Ureter (tissue), 1 donor: Measurements from ENCODE around the gene TBC1D14. TPM values are rescaled to one million over a fixed set of nuclear protein-coding genes. Genes with fewer than 3 reads are reported as not detected.

ENCODE experiments used
- DNase-seq: peaks from one replicate; pipeline ENCODE4 v3.0.0-alpha.2; 2020; ENCODE audit warnings: low spot score
- total RNA-seq: library from RNA; stranded (reverse); gene quantifications from one replicate; pipeline ENCODE4 v1.2.4, GENCODE V29; 2023
- donor health status: DM: yes; HTN: yes; CAD: no.

Gene TBC1D14
- total RNA-seq, 1 donor from 2014 or later, result 44.8 TPM

GRCh38 chr4:6929339-6929811 lies 19.7 kb downstream of the TBC1D14 start:
- no peak for DNase-seq

DNA sequence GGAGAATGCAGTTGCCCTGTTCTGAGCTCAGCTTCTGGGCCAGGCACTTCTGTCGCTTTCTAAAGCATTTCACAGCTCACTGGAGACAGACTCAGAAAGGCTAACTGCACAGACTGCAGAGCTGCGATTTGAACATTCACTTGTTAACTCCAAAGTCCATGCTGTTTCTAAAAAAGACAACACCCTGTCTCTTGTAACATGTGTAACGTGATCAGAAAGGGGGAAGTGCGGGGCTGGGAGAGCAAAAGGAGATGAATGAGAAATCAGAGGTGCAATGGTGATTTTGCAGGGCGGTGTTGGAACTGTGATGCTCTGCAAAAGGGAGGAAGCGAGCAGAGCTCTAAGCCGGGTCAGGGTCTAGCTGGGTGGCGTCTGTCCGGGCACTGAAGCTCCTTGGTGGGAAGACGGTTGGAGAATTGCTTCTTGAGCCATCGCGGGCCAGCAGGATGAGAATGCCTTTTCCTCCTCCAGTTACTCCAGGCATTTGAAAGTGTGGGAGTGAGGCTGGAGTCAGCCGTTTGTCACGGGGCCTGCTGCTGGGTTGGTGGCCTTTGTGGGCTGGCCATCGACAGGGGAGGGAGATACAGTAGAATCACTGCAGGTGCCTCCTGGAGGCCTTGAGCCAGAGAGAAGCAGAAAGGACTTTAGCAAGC lies 20.3 kb downstream of the TBC1D14 start:
- DNase-seq, result no peak

GRCh38 chr4:6932475-6932874 lies 22.8 kb downstream of the TBC1D14 start:
- DNase-seq, result no peak

GRCh38 chr4:6932918-6933317 lies 23.3 kb downstream of the TBC1D14 start:
- DNase-seq, result no peak

DNA sequence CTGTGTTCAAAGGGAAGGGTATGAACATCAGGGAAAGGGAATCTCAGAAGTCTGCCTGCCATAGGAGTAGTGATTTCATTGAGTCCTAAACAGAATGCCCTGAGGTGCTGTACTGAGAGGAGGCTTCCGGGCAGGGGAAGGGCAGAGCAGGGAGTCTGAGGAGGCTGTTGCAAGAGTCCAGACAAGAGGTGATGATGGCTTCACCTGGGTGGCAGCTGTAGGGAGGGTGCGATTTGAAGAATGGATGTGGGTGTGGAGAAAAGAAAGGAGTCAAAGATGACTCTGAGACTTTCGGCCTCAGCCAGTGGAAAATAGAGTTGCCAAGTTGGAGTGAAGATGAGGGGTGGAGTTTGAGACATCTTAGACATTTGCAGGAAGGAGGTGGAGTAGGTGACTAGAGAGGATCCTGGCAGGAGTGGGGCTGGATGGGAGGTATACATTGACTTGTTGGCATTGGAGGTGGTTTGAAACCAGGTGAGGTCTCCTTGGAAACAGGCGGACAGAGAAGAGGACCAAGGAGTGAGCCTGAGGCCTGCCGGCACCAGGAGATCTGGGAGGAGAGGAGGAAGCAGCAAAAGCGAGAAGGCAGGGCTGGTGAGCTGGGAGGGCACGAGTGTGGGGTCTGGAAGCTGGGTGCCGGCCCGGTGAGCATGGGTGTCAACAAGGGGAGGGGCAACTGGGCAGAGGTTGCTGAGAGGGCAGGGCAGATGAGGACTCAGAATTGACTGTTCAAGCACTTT lies 24.2 kb downstream of the TBC1D14 start:
- DNase-seq, result no peak

GRCh38 chr4:6935965-6936364 lies 26.3 kb downstream of the TBC1D14 start:
- DNase-seq, result no peak

DNA sequence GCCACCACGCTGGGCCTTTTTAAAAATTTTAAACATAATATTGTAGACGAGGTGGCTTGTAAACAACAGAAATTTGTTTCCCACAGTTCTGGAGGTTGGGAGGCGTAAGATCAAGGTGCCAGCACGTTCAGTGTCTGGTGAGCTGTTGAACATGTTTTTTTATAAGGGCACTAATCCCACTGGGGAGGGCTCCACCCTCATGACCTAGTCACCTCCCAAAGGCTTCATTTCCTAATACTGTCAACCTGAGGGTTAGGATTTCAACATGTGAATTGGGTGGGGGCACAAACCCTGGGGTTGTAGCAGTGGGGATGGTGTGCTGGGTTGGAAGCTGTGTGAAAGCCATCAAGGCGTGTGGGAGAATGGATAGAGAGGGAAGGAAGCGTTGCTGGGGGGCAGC lies 27.6 kb downstream of the TBC1D14 start:
- DNase-seq, result no peak

- DNase-seq, result no peak
Observed at GRCh38 chr4:6937754-6938153, 28.1 kb downstream of the TBC1D14 start.

GRCh38 chr4:6938237-6938636 lies 28.6 kb downstream of the TBC1D14 start:
- no peak for DNase-seq

DNA sequence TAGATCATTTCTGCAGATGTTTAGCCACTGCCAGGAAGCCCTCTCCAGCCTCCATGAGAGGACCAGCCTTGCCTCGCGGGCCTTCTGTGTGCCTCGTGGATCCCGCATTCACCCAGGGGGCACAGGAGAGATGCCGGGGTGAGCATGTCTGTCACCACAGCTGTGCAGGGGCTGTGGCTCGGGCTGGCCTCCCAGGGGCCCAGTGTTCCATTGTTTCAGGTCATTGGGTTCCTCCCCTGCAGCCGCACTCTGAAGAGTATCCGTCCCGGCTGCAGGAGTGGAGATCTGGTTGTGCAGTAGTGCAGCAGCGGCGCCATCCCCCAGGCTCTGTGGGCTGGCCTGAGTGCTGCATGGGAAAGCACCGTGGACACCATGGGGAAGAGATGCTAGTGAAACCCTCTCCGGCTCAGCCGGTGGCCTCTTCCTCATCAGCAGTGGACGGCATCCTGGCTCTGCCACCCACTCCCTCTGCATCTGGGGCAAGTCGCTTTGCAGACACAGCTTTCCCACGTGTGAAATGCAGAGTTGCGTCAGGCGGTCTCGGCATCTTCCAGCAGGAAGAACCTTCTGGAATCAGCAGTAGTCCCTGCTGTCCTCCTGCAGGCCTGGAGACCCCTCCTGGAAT lies 29.1 kb downstream of the TBC1D14 start:
- DNase-seq, result no peak

- DNase-seq, result no peak
Observed at GRCh38 chr4:6939761-6940743, 30.4 kb downstream of the TBC1D14 start.

GRCh38 chr4:6940744-6941137 lies 31.1 kb downstream of the TBC1D14 start:
- DNase-seq, result no peak

GRCh38 chr4:6941796-6942195 lies 32.2 kb downstream of the TBC1D14 start:
- DNase-seq, result no peak

DNA sequence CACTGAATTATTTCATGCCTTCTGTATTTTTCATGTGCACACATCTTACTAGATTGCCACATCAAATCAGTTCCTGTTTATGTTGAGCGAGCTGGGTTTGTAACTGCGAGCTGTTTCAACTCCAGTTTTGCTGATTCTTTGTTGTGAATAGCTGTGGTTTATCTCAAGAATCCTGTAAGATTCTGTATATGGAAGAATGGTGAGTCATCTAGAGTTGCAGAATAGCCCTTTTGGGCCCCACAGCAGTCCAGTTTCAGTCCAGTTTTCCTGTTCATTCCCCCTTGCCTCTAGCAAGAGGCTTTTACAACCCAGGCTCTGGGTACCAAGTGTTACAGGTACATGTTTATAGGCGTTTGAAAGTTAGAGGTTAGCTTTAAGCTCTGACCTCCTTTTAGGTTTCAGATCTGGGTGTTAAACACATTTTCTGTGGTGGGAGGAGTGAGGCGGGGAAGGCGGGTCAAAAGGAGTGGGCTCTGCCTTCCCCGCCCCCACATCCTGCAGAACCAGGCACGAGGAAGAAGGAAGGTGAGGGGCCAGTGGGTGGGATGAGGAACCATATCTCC lies 32.7 kb downstream of the TBC1D14 start:
- no peak for DNase-seq

GRCh38 chr4:6943012-6943884 lies 33.6 kb downstream of the TBC1D14 start:
- no peak for DNase-seq

- DNase-seq, result no peak
Observed at GRCh38 chr4:6943885-6944225, 34.2 kb downstream of the TBC1D14 start.

DNA sequence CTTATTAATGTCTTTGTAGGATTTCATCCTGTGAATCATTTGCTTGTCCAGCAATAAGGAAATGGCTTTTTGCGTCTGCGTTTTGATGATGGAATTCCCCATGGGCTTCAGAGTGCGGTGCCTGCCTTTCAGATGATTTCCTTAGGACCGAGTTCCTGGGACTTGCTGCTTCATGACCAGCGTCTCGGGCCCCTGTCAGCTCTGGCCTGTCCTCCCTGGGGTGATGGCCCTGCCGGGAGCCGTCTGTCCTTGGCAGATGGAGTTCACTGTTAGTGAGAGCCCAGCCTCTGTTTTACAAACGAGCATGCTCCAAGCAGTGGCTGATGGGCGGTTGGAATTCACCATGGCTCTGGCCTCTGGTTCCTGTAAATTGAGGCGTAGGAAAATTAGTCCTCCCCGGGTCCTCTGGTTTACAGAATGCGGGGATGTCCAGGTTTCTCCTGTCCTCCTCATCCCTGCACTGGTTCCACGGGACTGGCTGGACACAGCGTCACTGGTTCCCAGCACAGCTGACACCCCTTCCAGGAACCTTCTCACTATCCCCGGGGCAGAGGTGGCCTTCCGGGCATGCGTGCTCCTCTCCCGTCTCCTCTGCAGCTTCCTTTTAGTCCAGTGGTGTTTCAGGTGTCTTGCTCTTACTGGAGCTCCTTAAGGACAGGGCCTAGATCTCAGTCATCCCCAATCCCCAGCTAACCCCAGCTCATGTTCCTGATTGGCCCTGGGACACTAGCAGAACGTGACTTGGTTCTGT lies 34.9 kb downstream of the TBC1D14 start:
- DNase-seq, result no peak

DNA sequence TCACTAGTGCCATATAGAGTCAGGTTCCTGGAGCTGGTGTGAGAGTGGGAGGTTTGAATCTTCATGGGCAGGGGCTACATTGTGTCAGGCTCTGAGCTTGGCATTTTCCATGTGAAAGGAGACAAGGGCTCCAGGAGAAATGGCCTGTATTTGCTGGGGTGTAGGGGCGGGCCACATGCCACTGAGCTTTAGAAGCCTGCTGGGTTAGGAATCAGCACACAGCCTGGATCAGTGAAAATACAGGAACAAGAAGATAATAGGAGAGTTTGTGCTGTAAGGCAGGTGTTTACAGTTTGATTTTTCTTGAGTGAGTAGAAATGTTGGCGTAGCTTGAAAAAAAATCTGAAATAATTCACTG lies 35.4 kb downstream of the TBC1D14 start:
- no peak for DNase-seq

- DNase-seq, result no peak
Observed at GRCh38 chr4:6946497-6946896, 36.9 kb downstream of the TBC1D14 start.

DNA sequence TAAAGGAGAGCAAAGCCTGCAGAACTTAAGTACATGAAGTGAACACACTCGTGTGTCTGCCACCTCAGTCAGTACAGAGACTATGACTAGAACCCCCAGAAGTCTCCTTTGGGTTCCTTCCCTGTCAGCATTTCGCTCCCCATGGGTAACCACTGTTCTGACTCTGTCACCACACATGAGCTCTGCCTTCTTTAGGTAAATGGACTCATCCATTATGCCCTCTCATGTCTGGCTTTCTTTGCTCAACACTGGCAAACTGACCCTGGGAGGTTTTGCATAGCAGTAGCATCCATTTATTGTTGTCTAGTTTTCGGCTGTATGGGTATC lies 38.5 kb downstream of the TBC1D14 start:
- no peak for DNase-seq
